NCI-H524 treated with DMSO at 0.1 percent for 48 hours (cell line): ENCODE data around the gene GPSM3.
"Not testable (repeated sequence)": the region's sequence is repeated elsewhere in the genome, so short reads cannot be mapped to it uniquely, and the experiment has no call there.

ENCODE experiments used
- DNase-seq: peaks from one replicate; lab custom pipeline; 2025; lab: John Stamatoyannopoulos, UW

GPSM3 gene

DNA sequence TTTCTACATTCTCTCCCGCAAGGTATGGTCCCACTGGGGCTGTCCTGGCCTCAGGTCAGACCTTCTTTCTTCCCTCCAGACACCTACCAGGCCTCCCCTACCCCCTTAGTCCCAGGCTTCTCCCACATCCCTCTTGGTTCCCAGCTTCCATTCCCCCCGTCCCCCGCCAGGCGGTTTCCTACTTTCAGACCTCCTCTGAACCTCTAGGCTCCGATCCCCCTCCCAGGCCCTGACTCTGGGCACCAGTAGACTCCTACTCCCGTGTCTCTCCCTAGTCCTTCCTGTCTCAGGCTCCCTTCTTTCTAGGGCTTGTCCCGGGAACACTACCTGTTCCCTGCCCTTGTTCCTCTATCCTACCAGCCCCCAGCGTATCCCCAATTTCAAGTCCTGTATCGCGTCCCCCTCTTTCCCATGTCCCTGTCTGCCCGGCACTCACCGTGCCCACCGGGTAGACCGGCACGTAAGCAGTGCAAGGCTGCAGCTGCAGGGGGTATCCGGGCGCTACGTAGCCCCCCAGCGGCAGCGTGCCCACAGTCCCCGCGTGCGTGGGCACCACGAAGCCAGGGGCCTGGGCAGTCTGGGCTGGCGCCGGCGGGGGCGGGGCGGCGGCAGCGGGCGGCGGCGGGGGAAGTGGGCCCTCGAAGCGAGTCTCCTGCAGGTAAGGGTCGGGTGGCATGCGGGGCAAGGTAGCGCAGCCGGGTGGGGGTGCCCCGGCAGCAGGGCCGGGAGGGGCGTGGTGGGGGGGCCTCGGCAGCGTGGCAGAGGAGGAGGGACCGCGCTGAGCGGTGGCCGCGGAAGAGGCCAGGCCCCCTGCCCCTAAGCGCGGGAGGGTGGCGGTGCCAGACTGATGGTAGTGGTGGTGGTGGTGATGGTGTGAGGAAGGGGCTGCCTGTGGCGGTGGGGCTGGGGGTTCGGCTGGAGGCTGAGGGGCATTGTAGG is 42.2 kb downstream of the GPSM3 start:
- DNase-seq = no peak

DNA sequence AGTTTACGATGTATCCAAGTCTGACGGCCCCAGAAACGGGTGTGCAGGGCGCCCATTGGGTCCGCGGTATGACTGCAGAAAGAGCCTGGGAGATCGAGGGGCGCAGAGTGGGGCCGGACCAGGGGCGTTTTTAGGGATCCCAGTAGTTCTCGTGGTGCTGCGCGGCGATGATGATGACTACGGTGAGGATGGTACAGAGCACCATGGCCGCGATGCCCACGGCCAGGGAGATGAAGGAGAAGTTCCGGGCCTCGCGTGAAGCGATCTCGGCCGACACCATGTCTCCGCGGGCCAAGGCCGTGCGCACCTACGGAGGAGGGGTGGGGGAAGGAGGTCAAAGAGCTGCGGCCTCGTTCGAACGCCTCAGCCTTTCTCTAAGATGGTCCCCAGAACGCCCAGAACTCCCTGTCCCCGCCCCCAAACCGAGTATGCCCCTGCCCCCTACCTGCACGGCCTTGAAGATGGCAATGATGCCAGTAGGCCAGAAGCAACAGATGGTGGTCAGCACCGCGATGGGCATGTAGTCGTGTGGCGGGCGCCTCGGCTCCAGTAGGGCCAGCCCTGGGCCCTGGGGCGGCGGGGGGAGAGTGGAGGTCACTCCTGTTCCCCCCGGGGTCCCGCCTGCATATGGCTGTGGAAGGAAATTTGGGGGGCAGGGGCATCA is 43.2 kb downstream of the GPSM3 start:
- DNase-seq = no peak

DNA sequence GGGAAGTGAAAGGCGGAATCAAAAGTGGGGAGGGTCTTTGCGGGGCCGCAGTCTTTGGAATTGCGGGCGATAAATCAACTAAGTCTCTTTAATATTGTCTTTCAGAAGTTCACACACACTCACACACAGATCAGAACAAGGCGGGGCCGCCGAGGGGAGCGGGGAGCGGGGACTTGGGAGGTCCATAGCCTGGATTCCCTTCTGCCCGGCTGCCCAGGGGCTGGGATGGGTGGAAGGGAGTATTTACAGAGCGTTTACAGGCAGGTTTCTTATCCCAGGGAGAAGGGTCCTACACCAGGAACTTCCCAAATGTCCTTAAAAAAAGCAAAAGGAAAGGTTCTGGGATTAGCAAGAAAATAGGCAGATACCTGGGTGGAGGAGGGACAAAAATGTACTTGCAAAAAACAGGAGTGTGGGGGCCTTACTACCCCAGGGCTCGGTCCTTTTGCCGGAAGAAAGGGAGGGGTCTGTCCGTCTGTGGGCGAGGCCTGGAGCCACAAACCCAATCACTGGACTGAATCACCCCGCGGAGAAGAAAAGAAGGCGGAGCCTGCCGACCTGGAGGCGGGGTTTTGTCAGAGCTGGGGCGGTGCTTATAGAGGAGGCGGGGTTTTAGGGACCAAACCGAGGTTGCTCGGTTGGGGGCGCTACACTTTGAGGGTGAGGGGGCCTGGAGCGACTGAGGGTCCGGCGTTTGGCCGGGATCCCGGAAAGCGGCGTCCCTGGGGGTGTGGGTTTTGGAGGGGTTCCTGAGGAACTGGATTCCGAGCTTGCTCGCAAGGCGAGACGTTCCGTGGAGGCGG is 44.0 kb downstream of the GPSM3 start:
- DNase-seq = no peak

DNA sequence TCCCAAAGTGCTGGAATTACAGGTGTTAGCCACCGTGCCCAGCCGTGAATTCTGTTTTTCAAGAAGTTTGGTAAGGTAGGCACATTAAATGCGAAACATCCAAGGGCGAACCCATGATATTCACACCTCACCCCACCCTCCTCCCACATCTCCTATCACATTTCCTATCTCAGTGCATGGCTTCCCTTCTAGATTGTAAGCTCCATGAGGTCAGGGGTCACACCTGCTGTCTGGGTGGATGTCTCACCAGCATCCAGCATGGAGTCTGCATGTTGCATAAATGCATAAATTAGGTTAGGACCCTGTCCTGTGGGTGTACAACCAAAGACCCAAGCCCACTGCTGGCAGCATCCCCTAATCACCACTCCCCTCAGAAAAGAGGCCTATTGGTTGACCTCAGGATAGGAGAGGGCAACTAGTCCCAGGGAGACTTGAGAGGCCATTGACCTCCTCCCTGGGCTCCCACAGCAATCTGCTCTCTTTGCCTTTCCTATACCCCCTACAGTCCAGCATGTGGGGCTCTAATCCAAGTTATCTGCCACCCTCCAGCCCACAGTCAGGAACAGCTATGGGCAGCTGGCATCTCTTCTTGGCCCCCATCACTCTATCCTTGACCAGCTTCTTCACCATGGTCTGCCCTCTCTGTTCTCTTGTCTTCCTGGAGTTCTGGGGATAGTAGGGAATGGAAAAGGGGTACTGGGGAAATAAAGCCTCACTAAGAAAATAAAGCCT is 44.9 kb downstream of the GPSM3 start:
- DNase-seq = no peak

DNA sequence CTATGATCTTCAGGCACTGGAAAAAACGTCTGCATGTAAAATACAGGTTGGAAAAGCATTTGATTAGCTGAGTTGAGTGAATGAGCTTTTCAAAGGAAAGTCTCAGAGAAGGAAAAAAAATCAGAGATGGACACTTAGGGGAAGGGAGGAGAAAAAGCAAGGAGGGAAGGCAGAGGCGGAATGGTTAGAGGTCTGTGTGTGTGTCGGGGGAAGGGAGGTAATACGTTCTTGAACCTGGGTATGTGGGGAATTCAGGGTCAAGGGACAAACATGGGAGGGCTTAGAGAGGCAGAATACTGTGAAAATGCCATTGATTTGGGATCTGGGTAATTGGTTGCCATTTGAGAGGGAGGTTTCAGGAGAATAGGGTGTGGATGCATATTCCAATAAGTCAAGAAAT is 45.8 kb downstream of the GPSM3 start:
- DNase-seq = no peak

DNA sequence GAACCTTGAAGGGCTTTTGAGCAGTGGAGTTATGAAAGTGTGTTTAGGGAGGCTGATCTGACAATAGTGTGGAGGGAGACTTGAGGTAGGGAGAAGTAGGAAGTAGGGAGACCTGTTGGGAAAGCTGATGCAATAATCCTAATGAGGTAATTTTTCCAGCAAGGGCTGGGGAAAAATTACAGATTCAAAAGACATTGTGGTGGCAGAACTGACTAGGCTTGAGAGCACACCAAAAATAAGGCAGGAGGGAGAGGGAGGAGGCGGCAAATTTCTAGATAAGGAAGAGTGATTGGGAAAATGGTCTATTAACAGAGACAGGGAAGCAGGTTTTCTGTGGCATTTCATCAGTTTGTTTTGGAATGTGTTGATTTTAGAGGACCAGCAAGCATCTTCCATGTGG is 46.2 kb downstream of the GPSM3 start:
- DNase-seq = no peak

- not testable (repeated sequence) for DNase-seq
Observed at GRCh38 chr6:32144238-32144637, 48.2 kb downstream of the GPSM3 start.
